Vein endothelial cell (primary cell): ENCODE results near the gene GGA3. TPM values are rescaled to one million over a fixed set of nuclear protein-coding genes. Genes with fewer than 3 reads are reported as not detected.

Experiments used
- total RNA-seq: library from RNA; depleted of rRNA; stranded (reverse); fragments of >200 nt; gene quantifications from 2 replicates; pipeline ENCODE4 v1.2.3, GENCODE V29; 2012

GGA3 gene
- total RNA-seq = 18.6 and 20.5 TPM in 2 replicates

DNA sequence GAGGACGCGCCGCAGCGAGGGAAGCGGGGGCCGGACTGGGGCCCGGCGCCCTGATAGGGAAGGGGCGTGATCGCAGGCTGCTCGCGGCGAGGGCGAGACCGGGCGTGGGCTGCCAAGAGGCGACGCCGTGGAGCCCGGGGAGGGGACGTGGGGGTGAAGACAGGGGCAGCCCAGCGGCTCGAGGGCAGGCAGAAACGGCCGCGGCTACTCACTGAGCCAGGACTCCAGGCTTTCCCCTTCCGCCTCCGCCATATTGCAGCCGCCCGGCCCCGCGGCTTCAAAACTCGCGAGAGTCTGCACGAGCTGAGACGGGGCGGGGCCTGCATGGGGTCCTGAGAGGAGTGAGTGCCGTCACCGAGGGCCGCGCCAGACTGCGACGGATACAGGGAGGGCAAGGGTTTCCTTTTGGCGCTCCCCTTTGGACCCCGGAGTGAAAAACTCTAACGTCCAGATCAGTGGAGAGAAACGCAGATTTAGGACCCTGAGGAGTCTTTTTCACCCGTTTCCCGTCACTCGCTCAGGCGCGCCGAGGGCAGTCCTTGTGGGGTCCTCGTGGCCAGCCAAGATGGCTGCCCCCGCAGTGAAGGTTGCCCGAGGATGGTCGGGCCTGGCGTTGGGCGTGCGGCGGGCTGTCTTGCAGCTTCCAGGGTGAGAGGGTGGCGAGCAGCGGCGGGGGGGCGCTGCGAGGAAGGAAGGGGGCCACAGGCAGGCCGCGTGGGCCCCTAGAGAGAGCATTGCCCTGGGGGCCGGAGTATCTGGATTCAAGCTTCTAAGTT, at the start of gene GGA3, which contains the start of gene MRPS7:
Gene GGA3 (minus strand): TSS at position 271 of the 776 bp plus-strand sequence. CDS start 19 bp downstream, at position 252.
Gene MRPS7 (plus strand): TSS at position 544 of the 776 bp plus-strand sequence. CDS start 22 bp downstream, at position 566.

DNA sequence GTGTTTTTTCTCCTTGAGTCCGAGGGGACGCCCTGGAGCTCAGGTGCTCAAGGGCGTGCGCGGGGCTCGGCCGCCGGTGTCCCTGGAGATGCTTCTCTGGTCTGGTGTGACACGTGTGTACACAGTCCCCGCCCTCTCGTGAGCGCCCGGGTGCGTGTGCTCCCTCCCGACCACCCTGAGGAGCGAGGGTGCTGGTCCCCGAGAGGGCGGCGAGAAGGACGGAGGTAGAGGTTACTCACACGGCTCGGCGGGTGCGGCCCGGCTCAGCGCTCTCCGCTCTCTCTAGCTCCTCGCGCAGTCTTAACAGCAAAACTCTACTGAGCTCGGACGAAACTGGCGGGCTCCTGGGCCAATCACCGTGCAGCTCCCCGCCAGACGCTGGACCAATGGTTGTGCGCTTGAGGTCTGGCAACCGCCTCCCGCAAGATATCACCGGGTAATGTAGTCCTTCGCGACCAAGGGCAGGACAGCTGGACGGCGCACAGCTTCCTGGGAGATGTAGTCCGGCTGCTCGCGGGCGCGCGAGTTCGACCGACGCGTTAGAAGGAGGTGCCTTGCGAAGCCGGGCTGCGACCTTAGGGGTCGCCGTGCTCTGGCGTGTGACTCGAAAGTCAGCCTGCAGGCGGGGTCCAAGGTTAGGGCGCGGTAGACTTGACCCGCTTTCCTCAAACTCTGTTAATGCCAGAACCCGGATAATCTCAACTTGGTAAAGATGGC, 27.9 kb upstream of the GGA3 start, which contains the start of gene SLC25A19:
Gene SLC25A19 (minus strand): TSS at position 319 of the 717 bp plus-strand sequence. CDS start 2,669 bp downstream, outside the sequence.

DNA sequence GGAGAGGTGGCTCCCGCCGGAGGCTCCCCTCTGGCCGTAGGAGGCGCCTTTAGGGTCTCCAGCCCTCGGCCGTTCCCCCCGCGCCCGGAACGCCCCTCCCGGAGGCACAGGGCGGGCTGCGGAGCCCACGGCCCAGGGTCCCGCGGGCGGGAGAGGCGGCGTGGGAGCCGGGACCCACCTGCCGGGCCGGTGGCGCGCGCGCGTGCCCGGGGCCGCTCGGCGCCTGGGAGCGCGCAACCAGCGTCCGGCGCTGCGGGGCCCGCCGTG, 9.5 kb upstream of the GGA3 start, which contains the start of gene MIF4GD:
Gene MIF4GD (minus strand): TSS at position 266 of the 267 bp plus-strand sequence. CDS start 1,036 bp downstream, outside the sequence.

GRCh38 chr17:75205037-75205792, 56.2 kb downstream of the GGA3 start, which contains the start of gene NUP85:
Gene NUP85, plus strand, starts transcription at chr17:75205679. Its CDS starts 83 bp downstream, at chr17:75205762.

Other genes starting within 250 kb of the GGA3 start
- gene MRPL58, start 248.9 kb downstream of the GGA3 start, total RNA-seq = 27.8 and 36.3 TPM in 2 replicates
- gene ATP5PD, start 214.6 kb downstream of the GGA3 start, total RNA-seq = 221 and 231 TPM in 2 replicates
- gene KCTD2, start 214.4 kb downstream of the GGA3 start, total RNA-seq = 17.3 and 19.7 TPM in 2 replicates
- 12.0 and 23.8 TPM in 2 replicates for gene SLC16A5, start 173.7 kb downstream of the GGA3 start, total RNA-seq
- gene ARMC7, start 151.6 kb downstream of the GGA3 start, total RNA-seq = 4.1 and 4.6 TPM in 2 replicates
- gene NT5C, start 129.9 kb downstream of the GGA3 start, total RNA-seq = 31.2 and 38.9 TPM in 2 replicates
- 264 and 322 TPM in 2 replicates for gene JPT1, start 107.1 kb downstream of the GGA3 start, total RNA-seq
- 96.8 and 106 TPM in 2 replicates for gene SUMO2, start 78.6 kb downstream of the GGA3 start, total RNA-seq
- gene NUP85, start 55.9 kb downstream of the GGA3 start, total RNA-seq = 39.8 and 59.0 TPM in 2 replicates
- 75.5 and 79.7 TPM in 2 replicates for gene MRPS7, start 273 bp upstream of the GGA3 start, total RNA-seq
- 11.6 and 13.7 TPM in 2 replicates for gene MIF4GD, start 9.6 kb upstream of the GGA3 start, total RNA-seq
- 10.1 and 13.5 TPM in 2 replicates for gene SLC25A19, start 27.8 kb upstream of the GGA3 start, total RNA-seq
- 105 and 113 TPM in 2 replicates for gene GRB2, start 144.1 kb upstream of the GGA3 start, total RNA-seq
- 42.9 and 56.2 TPM in 2 replicates for gene TMEM94, start 195.0 kb upstream of the GGA3 start, total RNA-seq